Measurements from ENCODE around the gene FADS2.
A peak's percentile ranks its signal among the peaks of the same experiment; 100 is the strongest.

Gene FADS2

GRCh38 chr11:61795876-61796526 lies 32.1 kb upstream of the FADS2 start:
- DNase-seq: no peak

- peak; percentile 59 to 71 for DNase-seq
Observed at GRCh38 chr11:61797263-61797944, 30.7 kb upstream of the FADS2 start.

GRCh38 chr11:61799665-61800284 lies 28.3 kb upstream of the FADS2 start:
- no peak for DNase-seq

- no peak for DNase-seq
Observed at GRCh38 chr11:61800331-61801281, 27.5 kb upstream of the FADS2 start.

GRCh38 chr11:61802605-61803004 lies 25.5 kb upstream of the FADS2 start:
- DNase-seq: no peak

- no peak for DNase-seq
Observed at GRCh38 chr11:61803889-61804647, 24.0 kb upstream of the FADS2 start.

- no peak for DNase-seq
Observed at GRCh38 chr11:61805146-61805545, 23.0 kb upstream of the FADS2 start.

GRCh38 chr11:61806785-61807184 lies 21.3 kb upstream of the FADS2 start:
- DNase-seq: no peak

- no peak for DNase-seq
Observed at GRCh38 chr11:61810671-61811175, 17.4 kb upstream of the FADS2 start.

GRCh38 chr11:61811831-61812230 lies 16.3 kb upstream of the FADS2 start:
- DNase-seq: no peak

- no peak for DNase-seq
Observed at GRCh38 chr11:61812736-61813411, 15.2 kb upstream of the FADS2 start.

GRCh38 chr11:61814247-61814957 lies 13.7 kb upstream of the FADS2 start:
- no peak for DNase-seq

- DNase-seq: peak; percentile 35 to 64
Observed at GRCh38 chr11:61814958-61815789, 12.9 kb upstream of the FADS2 start.

GRCh38 chr11:61815790-61816735 lies 12.0 kb upstream of the FADS2 start:
- peak; percentile 59 to 64 for DNase-seq

- DNase-seq: peak; percentile 75 to 84
Observed at GRCh38 chr11:61816736-61817455, 11.2 kb upstream of the FADS2 start, which contains the start of gene FADS1. Gene FADS1 (minus strand): TSS chr11:61817003. CDS start chr11:61816929, 74 bp downstream.

GRCh38 chr11:61817471-61818202 lies 10.5 kb upstream of the FADS2 start:
- DNase-seq: no peak

- no peak for DNase-seq
Observed at GRCh38 chr11:61820174-61820573, 7.9 kb upstream of the FADS2 start.

Data from stimulated activated CD4-positive, alpha-beta T cell treated with anti-CD3 and anti-CD28 coated beads, Interleukin-2, amount 100 ng/mL, for 24 hours (primary cell).